ENCODE data around the gene GRM8.

DNA sequence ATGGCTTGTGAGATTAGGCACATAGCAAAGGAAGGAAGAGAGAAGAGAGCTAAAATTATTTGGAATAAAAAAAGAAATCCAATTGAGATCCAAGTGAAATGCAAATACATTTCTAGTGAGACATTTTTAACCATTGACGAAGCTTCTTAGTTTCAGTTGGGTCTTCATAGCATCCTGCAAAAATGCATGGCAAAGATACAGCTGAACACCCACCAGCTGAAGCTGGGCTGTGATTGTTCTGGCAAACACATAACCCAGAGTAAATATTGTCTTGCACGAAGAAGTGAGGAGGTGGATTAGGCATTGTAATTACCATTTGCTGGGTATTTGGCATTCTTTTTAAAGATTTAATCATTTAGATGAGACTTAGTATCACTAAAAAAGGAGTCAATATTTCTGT lies 409.4 kb downstream of the GRM8 start:
- TF ChIP-seq, protein P1, sequence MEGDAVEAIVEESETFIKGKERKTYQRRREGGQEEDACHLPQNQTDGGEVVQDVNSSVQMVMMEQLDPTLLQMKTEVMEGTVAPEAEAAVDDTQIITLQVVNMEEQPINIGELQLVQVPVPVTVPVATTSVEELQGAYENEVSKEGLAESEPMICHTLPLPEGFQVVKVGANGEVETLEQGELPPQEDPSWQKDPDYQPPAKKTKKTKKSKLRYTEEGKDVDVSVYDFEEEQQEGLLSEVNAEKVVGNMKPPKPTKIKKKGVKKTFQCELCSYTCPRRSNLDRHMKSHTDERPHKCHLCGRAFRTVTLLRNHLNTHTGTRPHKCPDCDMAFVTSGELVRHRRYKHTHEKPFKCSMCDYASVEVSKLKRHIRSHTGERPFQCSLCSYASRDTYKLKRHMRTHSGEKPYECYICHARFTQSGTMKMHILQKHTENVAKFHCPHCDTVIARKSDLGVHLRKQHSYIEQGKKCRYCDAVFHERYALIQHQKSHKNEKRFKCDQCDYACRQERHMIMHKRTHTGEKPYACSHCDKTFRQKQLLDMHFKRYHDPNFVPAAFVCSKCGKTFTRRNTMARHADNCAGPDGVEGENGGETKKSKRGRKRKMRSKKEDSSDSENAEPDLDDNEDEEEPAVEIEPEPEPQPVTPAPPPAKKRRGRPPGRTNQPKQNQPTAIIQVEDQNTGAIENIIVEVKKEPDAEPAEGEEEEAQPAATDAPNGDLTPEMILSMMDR (conservative IDR thresholded peaks at IDR 0.05; ENCODE audit: low read length): no peak
- TF ChIP-seq EZH2phosphoT487 (IDR thresholded peaks at IDR 0.05; ENCODE audit: borderline replicate concordance): no peak
